ENCODE measurements around the gene KCTD21.
A peak's percentile ranks its signal among the peaks of the same experiment; 100 is the strongest.

The KCTD21 gene

DNA sequence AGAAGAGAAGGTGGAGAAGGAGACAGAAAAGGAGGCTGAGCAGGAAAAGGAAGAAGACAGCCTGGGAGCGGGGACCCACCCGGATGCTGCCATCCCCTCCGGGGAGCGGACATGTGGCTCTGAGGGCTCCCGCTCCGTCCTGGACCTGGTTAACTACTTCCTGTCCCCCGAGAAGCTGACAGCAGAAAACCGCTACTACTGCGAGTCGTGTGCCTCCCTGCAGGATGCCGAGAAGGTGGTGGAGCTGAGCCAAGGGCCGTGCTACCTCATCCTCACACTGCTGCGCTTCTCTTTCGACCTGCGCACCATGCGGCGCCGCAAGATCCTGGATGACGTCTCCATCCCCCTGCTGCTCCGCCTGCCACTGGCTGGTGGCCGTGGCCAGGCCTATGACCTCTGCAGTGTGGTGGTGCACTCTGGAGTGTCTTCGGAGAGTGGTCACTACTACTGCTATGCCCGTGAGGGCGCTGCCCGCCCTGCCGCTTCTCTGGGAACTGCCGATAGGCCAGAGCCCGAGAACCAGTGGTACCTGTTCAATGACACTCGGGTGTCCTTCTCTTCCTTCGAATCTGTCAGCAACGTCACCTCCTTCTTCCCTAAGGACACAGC lies 21.7 kb upstream of the KCTD21 start:
- H3K4me3 ChIP-seq (ENCODE audit: low read depth in 1 of 2, low read length in 2 of 2) = no peak overlapping the region
- H3K9me3 ChIP-seq (ENCODE audit: control insufficient read depth in 1 of 2, low read length in 2 of 2) = no peaks in the 10 kb centered on the region
- H3K27me3 ChIP-seq (ENCODE audit: control insufficient read depth in 1 of 2, insufficient read depth in 2 of 2, low read length in 2 of 2) = no peaks in the 10 kb centered on the region
- H3K27ac ChIP-seq (ENCODE audit: low read depth, low read length) = no peak overlapping the region
- no peak overlapping the region for H3K9ac ChIP-seq (ENCODE audit: low read depth in 1 of 2, low read length in 2 of 2)
- peaks cover 11 to 32% of the 10 kb centered on the region in 2 donors for H3K36me3 ChIP-seq (ENCODE audit: control insufficient read depth in 1 of 2, insufficient read depth in 2 of 2, low read length in 2 of 2)
- no peaks in the 10 kb centered on the region for H3K4me1 ChIP-seq (ENCODE audit: control insufficient read depth in 1 of 2, insufficient read depth in 2 of 2, low read length in 2 of 2)

DNA sequence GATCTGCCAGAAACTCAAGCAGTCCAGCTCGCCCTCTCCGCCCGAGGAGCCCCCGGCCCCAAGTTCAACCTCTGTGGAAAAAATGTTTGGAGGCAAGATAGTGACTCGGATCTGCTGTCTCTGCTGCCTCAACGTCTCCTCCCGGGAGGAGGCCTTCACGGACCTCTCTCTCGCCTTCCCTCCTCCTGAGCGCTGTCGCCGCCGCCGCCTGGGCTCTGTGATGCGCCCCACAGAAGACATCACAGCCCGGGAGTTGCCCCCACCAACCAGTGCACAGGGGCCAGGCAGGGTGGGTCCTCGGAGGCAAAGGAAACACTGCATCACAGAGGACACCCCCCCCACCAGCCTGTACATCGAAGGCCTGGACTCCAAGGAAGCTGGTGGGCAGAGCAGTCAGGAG lies 21.1 kb upstream of the KCTD21 start:
- H3K4me3 ChIP-seq (ENCODE audit: low read depth in 1 of 2, low read length in 2 of 2) = no peak overlapping the region
- no peaks in the 10 kb centered on the region for H3K4me1 ChIP-seq (ENCODE audit: control insufficient read depth in 1 of 2, insufficient read depth in 2 of 2, low read length in 2 of 2)
- H3K27ac ChIP-seq (ENCODE audit: low read depth, low read length) = no peak overlapping the region
- H3K9me3 ChIP-seq (ENCODE audit: control insufficient read depth in 1 of 2, low read length in 2 of 2) = no peaks in the 10 kb centered on the region
- no peak overlapping the region for H3K9ac ChIP-seq (ENCODE audit: low read depth in 1 of 2, low read length in 2 of 2)
- peaks cover 7 to 27% of the 10 kb centered on the region in 2 donors for H3K36me3 ChIP-seq (ENCODE audit: control insufficient read depth in 1 of 2, insufficient read depth in 2 of 2, low read length in 2 of 2)
- no peaks in the 10 kb centered on the region for H3K27me3 ChIP-seq (ENCODE audit: control insufficient read depth in 1 of 2, insufficient read depth in 2 of 2, low read length in 2 of 2)

DNA sequence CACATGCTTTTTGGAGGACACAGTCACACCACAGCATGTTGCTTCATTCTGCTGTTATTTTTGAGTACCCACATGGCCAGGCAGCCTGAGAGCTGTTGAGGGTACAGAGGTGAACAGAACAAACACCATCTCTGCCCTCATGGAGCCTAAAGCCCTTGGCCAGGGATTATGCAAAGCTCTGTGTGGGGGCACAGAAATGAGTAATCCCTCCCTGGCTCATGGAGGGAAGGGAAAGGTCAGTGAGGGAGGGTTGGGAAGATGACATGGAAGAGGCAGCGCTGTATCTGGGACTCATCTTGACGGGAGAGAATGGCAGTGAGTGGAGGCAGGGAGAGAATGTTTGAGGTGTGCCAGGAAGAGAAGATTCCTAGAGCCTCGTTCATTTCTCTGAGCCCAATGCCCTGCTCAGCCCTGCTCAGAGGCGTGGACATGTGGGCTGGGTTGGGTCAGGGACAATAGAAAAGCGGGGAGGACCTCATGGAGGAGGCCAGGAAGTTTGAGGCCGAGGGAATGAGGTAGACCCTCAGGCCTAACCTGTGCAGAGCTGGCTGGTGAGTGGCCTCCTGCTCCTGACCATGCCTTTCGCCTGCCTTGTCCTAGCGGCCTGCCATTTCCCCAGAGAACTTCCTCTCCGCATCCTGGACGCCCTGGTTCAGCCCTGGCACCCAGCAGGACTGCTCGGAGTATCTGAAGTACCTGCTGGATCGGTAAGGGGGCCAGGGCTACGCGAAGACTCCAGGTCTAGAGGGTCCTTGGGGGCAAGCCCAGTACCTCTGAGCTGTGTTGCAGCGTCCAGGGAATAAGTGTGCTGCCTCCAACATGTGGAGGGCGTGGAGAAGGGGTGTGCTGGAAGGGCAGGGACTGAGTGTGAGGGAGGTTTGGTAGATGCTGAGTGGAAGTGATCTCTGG lies 20.1 kb upstream of the KCTD21 start:
- no peaks in the 10 kb centered on the region for H3K27me3 ChIP-seq (ENCODE audit: control insufficient read depth in 1 of 2, insufficient read depth in 2 of 2, low read length in 2 of 2)
- H3K9ac ChIP-seq (ENCODE audit: low read depth in 1 of 2, low read length in 2 of 2) = no peak overlapping the region
- H3K9me3 ChIP-seq (ENCODE audit: control insufficient read depth in 1 of 2, low read length in 2 of 2) = no peaks in the 10 kb centered on the region
- peaks cover 7 to 22% of the 10 kb centered on the region in 2 donors for H3K36me3 ChIP-seq (ENCODE audit: control insufficient read depth in 1 of 2, insufficient read depth in 2 of 2, low read length in 2 of 2)
- H3K27ac ChIP-seq (ENCODE audit: low read depth, low read length) = no peak overlapping the region
- no peaks in the 10 kb centered on the region for H3K4me1 ChIP-seq (ENCODE audit: control insufficient read depth in 1 of 2, insufficient read depth in 2 of 2, low read length in 2 of 2)
- H3K4me3 ChIP-seq (ENCODE audit: low read depth in 1 of 2, low read length in 2 of 2) = no peak overlapping the region

DNA sequence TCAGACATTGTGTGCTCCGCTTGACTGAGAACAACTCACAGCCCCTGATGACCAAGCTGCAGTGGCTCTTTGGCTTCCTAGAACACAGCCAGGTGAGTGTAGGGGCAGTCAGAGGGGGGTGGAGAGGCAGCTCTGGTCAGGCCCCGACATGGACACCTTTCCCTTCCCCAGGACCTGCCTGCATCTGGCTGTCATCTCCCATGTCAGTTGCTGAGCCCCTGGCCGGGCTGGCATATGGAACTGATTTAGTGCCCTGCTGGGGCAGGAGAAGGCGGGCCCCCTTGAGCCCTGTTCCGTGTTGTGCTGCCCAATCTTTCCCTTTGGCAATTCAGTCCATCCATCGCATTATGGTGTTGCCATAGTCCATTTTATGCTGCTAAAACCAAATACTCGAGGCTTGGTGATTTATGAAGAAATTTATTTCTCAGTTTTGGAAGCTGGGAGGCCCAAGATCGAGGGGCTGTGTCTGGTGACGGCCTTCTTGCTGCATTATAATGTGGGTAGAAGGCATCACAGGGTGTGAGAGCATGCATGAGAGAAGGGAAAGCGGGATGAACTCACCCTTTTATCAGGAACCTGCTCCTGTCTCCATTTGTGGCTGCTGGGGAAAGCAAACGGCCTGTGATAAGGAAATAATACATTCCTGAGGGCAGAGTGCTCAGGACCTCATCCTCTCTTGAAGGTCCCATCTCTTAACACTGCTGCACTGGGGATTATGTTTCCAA lies 19.3 kb upstream of the KCTD21 start:
- H3K27ac ChIP-seq (ENCODE audit: low read depth, low read length) = no peak overlapping the region
- H3K27me3 ChIP-seq (ENCODE audit: control insufficient read depth in 1 of 2, insufficient read depth in 2 of 2, low read length in 2 of 2) = no peaks in the 10 kb centered on the region
- peaks cover 0 to 6% of the 10 kb centered on the region in 2 donors for H3K4me1 ChIP-seq (ENCODE audit: control insufficient read depth in 1 of 2, insufficient read depth in 2 of 2, low read length in 2 of 2)
- no peak overlapping the region for H3K4me3 ChIP-seq (ENCODE audit: low read depth in 1 of 2, low read length in 2 of 2)
- peaks cover 7 to 21% of the 10 kb centered on the region in 2 donors for H3K36me3 ChIP-seq (ENCODE audit: control insufficient read depth in 1 of 2, insufficient read depth in 2 of 2, low read length in 2 of 2)
- no peaks in the 10 kb centered on the region for H3K9me3 ChIP-seq (ENCODE audit: control insufficient read depth in 1 of 2, low read length in 2 of 2)
- H3K9ac ChIP-seq (ENCODE audit: low read depth in 1 of 2, low read length in 2 of 2) = no peak overlapping the region

DNA sequence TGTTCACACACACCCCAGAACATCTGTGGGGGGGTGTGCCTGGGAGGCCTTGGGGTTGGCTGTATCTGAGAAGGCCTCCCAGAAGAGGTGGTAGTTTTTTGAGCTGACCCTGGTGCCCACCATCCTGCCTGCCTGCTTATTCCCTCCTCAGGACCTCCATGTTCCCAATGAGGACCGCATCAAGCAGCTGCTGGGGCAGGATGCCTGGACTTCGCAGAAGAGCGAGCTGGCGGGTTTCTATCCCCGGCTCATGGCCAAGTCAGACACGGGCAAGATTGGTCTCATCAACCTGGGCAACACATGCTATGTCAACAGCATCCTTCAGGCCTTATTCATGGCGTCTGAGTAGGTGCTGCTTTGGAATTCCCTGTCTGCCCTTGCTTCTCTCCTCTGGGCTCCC lies 17.3 kb upstream of the KCTD21 start:
- Histone ChIP-seq H3K9me3 (ENCODE audit: control insufficient read depth in 1 of 2, low read length in 2 of 2) (no peaks in the 10 kb centered on the region), H3K4me1 (ENCODE audit: control insufficient read depth in 1 of 2, insufficient read depth in 2 of 2, low read length in 2 of 2) (peaks cover 4 to 10% of the 10 kb centered on the region in 2 donors), H3K27me3 (ENCODE audit: control insufficient read depth in 1 of 2, insufficient read depth in 2 of 2, low read length in 2 of 2) (no peaks in the 10 kb centered on the region), H3K27ac (ENCODE audit: low read depth, low read length) (no peak overlapping the region), H3K9ac (ENCODE audit: low read depth in 1 of 2, low read length in 2 of 2) (no peak overlapping the region), H3K4me3 (ENCODE audit: low read depth in 1 of 2, low read length in 2 of 2) (no peak overlapping the region), H3K36me3 (ENCODE audit: control insufficient read depth in 1 of 2, insufficient read depth in 2 of 2, low read length in 2 of 2) (peaks cover 5 to 26% of the 10 kb centered on the region in 2 donors)

DNA sequence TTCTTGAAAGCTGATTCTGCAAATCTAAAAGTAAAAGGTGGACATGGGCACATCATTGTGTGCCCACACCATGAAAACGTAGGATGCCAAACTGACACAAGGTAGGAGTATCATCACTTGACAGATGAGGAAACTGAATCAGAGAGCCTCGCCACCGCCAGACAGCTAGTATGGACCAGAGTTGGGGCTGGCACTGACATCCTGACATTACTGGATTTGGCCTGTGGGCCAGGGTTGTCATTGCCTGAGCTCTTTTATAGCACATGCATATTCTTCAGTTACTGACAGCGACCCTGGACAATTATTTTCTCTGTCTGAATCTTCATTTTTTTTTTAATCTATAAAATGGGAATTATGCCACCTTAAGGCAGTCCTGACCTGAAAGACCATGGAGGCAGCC lies 16.8 kb upstream of the KCTD21 start:
- Histone ChIP-seq H3K36me3 (ENCODE audit: control insufficient read depth in 1 of 2, insufficient read depth in 2 of 2, low read length in 2 of 2) (peaks cover 2 to 30% of the 10 kb centered on the region in 2 donors), H3K9ac (ENCODE audit: low read depth in 1 of 2, low read length in 2 of 2) (no peak overlapping the region), H3K9me3 (ENCODE audit: control insufficient read depth in 1 of 2, low read length in 2 of 2) (no peaks in the 10 kb centered on the region), H3K27ac (ENCODE audit: low read depth, low read length) (no peak overlapping the region), H3K4me1 (ENCODE audit: control insufficient read depth in 1 of 2, insufficient read depth in 2 of 2, low read length in 2 of 2) (peaks cover 4 to 10% of the 10 kb centered on the region in 2 donors), H3K27me3 (ENCODE audit: control insufficient read depth in 1 of 2, insufficient read depth in 2 of 2, low read length in 2 of 2) (no peaks in the 10 kb centered on the region), H3K4me3 (ENCODE audit: low read depth in 1 of 2, low read length in 2 of 2) (no peak overlapping the region)

DNA sequence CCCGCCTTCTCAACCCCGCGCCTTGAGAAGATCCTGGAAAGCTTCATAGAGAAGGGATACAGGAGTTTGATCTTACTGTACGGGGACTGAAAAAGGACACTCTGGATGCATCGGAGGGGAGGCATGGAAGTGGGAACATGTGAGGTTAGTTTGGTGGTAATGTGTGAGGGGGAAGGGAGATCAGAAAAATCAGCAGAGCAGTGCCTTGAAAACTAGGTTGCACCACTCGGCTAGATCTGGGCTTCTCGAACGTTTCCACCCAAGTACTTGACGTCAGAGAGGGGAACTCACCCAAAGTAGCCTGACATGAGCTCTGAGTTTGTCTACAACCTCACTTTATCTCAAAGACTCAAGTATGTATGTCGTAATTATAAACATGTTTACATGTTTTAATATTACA lies 14.8 kb upstream of the KCTD21 start:
- Histone ChIP-seq H3K36me3 (ENCODE audit: control insufficient read depth in 1 of 2, insufficient read depth in 2 of 2, low read length in 2 of 2) (peaks cover 2 to 31% of the 10 kb centered on the region in 2 donors), H3K27ac (ENCODE audit: low read depth, low read length) (no peak overlapping the region), H3K9ac (ENCODE audit: low read depth in 1 of 2, low read length in 2 of 2) (no peak overlapping the region), H3K27me3 (ENCODE audit: control insufficient read depth in 1 of 2, insufficient read depth in 2 of 2, low read length in 2 of 2) (no peaks in the 10 kb centered on the region), H3K4me3 (ENCODE audit: low read depth in 1 of 2, low read length in 2 of 2) (peak overlapping the region; percentile 40 to 42), H3K4me1 (ENCODE audit: control insufficient read depth in 1 of 2, insufficient read depth in 2 of 2, low read length in 2 of 2) (peaks cover 4 to 10% of the 10 kb centered on the region in 2 donors), H3K9me3 (ENCODE audit: control insufficient read depth in 1 of 2, low read length in 2 of 2) (no peaks in the 10 kb centered on the region)

DNA sequence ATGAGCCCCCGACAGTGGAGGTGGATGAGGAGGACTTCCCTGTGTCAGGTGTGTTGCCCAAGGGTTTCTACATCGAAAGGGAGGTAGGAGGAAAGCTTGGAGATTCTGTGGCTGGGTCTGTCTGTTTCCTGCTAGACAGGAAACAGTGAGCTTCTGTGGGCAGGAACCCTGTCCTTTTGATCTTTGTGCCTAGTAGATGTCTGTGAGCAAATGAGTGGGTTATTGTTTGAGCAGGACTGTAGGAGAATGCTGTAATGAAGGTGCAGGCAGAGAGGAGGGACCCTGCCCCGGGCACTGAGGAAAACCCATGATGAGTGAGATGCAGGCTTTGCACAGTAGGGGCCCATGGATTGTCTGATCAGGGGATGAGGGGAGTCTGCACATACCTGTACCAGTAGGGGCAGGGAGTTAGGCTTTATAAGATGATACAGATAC lies 14.3 kb upstream of the KCTD21 start:
- Histone ChIP-seq H3K9ac (ENCODE audit: low read depth in 1 of 2, low read length in 2 of 2) (no peak overlapping the region), H3K36me3 (ENCODE audit: control insufficient read depth in 1 of 2, insufficient read depth in 2 of 2, low read length in 2 of 2) (peaks cover 2 to 35% of the 10 kb centered on the region in 2 donors), H3K9me3 (ENCODE audit: control insufficient read depth in 1 of 2, low read length in 2 of 2) (no peaks in the 10 kb centered on the region), H3K4me3 (ENCODE audit: low read depth in 1 of 2, low read length in 2 of 2) (peak overlapping the region; percentile 40 to 42), H3K27me3 (ENCODE audit: control insufficient read depth in 1 of 2, insufficient read depth in 2 of 2, low read length in 2 of 2) (no peaks in the 10 kb centered on the region), H3K27ac (ENCODE audit: low read depth, low read length) (no peak overlapping the region), H3K4me1 (ENCODE audit: control insufficient read depth in 1 of 2, insufficient read depth in 2 of 2, low read length in 2 of 2) (peaks cover 4 to 10% of the 10 kb centered on the region in 2 donors)

DNA sequence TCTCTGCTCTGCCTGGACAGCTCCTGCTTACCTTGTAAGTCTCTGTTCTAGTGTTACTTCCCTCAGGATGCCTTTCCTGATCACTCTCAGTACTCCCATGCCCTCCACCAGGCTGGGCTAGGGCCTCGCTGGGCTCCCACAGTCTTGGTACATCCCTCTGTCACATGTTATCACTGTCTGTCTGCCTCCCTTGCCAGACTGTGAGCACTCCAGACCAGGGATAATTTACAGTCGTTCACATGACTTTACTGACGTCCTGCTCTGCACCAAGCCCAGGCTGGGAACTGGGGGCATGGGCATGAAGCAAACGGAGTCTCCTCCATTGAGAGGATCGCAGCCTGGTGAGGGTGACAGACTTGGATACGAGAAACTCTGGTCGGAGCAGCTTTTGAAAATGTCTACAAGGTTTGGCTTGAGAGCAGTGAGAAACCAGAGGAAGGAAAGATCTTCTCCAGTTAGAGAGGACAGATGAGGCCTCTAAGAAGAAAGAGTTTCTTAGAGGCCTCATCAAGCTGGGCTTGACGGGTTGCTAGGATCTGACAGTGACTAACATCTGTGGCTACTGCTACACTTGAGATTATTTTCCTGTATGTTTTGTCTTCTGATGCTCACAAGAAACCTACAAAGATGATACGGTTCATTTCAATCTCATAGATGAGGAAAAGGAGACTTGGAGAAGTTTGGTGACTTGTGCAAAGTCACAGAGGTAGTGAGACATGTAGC lies 12.8 kb upstream of the KCTD21 start:
- no peak overlapping the region for H3K4me3 ChIP-seq (ENCODE audit: low read depth in 1 of 2, low read length in 2 of 2)
- peaks cover 2 to 37% of the 10 kb centered on the region in 2 donors for H3K36me3 ChIP-seq (ENCODE audit: control insufficient read depth in 1 of 2, insufficient read depth in 2 of 2, low read length in 2 of 2)
- no peak overlapping the region for H3K9ac ChIP-seq (ENCODE audit: low read depth in 1 of 2, low read length in 2 of 2)
- H3K9me3 ChIP-seq (ENCODE audit: control insufficient read depth in 1 of 2, low read length in 2 of 2) = no peaks in the 10 kb centered on the region
- H3K27me3 ChIP-seq (ENCODE audit: control insufficient read depth in 1 of 2, insufficient read depth in 2 of 2, low read length in 2 of 2) = no peaks in the 10 kb centered on the region
- no peak overlapping the region for H3K27ac ChIP-seq (ENCODE audit: low read depth, low read length)
- peaks cover 4 to 10% of the 10 kb centered on the region in 2 donors for H3K4me1 ChIP-seq (ENCODE audit: control insufficient read depth in 1 of 2, insufficient read depth in 2 of 2, low read length in 2 of 2)
